HCT116 (cell line): ENCODE data around the gene ALOX5AP. TPM values are rescaled to one million over a fixed set of nuclear protein-coding genes. Genes with fewer than 3 reads are reported as not detected.

Experiments
- ATAC-seq: fragments of 200-7000 bp; cut with Tn5 transposase; 2 replicates; pipeline ENCODE4 v1.9.1; 2020; ENCODE audit warnings: mild to moderate bottlenecking, moderate library complexity
- BruUV-seq: library from RNA; stranded (reverse); fragments of 400-500 nt; replicated peaks from 2 replicates; lab custom pipeline; 2021; lab: Mats Ljungman, UMichigan
- CTCF ChIA-PET: fragments of 300-600 bp; sonication (Branson Sonifier 250); formaldehyde crosslinking; loops from one replicate; lab custom pipeline; 2021; ENCODE audit warnings: antibody characterized with exemption; lab: Charles Lee
- POLR2A ChIA-PET: fragments of 300-600, 350-600 bp; sonication (Branson Sonifier 250); formaldehyde crosslinking; loops from one replicate; lab custom pipeline; 2021; ENCODE audit warnings: antibody characterized with exemption; lab: Charles Lee
- RAD21 ChIA-PET, 2 experiments: fragments of 300-600 bp; sonication (Branson Sonifier 250); formaldehyde crosslinking; loops; one replicate each; lab custom pipeline; 2023; ENCODE audit warnings: low total read pairs in 2 of 2; ENCODE audit not compliant: uncharacterized antibody in 2 of 2, unreplicated experiment in 2 of 2, low non-redundant PET in 1 of 2; lab: Charles Lee
- DNase-seq: peaks from one replicate; pipeline ENCODE4 v3.0.0-alpha.2; 2010; ENCODE audit warnings: low read depth, low spot score
- H2AFZ ChIP-seq: fragments of 200-600 bp; shearing (Covaris generic), sonication (generic); 2 replicates; pipeline ENCODE4 v1.6.1; 2017; ENCODE audit warnings: low read depth, mixed run types, mixed read lengths, antibody characterized with exemption, low read length; ENCODE audit not compliant: poor library complexity, severe bottlenecking
- H3K27ac ChIP-seq: 2 replicates; pipeline ENCODE4 v1.5.1; 2012; ENCODE audit warnings: low read depth, low read length
- H3K27me3 ChIP-seq: fragments of 200-600 bp; sonication (generic); 2 replicates; pipeline ENCODE4 v1.6.1; 2016; ENCODE audit warnings: mixed run types, low read length, mixed read lengths; ENCODE audit not compliant: insufficient read depth
- H3K36me3 ChIP-seq, 2 experiments: fragments of 200-500 bp in 1 of 2; fragments of 200-600 bp in 1 of 2; sonication (Bioruptor generic) in 1 of 2; sonication (generic) in 1 of 2; 2 replicates each; pipeline versions ENCODE4 v1.5.1 to v1.6.1; 2014 to 2016; ENCODE audit warnings: low read length in 2 of 2, inconsistent platforms in 1 of 2, mixed read lengths in 1 of 2, mixed run types in 1 of 2; ENCODE audit not compliant: insufficient read depth in 2 of 2, control insufficient read depth in 1 of 2
- H3K4me1 ChIP-seq, 2 experiments: fragments of 200-600 bp in 1 of 2; sonication (generic) in 1 of 2; 2 replicates each; pipeline versions ENCODE4 v1.5.1 to v1.6.1; 2012 to 2017; ENCODE audit warnings: low read length in 2 of 2, inconsistent platforms in 1 of 2, mild to moderate bottlenecking in 1 of 2, mixed read lengths in 1 of 2, mixed run types in 1 of 2, moderate library complexity in 1 of 2; ENCODE audit not compliant: insufficient read depth in 2 of 2, control insufficient read depth in 1 of 2
- H3K4me2 ChIP-seq: fragments of 200-600 bp; sonication (generic); 2 replicates; pipeline ENCODE4 v1.6.1; 2017; ENCODE audit warnings: mixed run types, low read length, mixed read lengths
- H3K4me3 ChIP-seq, 2 experiments: fragments of 200-600 bp in 1 of 2; sonication (generic) in 1 of 2; replicated peaks in 1 of 2; 2 replicates each; pipeline ENCODE4 v1.5.1; 2011 to 2016; ENCODE audit warnings: low read length in 2 of 2, control low read depth in 1 of 2, low read depth in 1 of 2, mild to moderate bottlenecking in 1 of 2, mixed read lengths in 1 of 2, mixed run types in 1 of 2
- H3K79me2 ChIP-seq: fragments of 200-600 bp; sonication (generic); 2 replicates; pipeline ENCODE4 v1.6.1; 2017; ENCODE audit warnings: mild to moderate bottlenecking, mixed run types, low read length, moderate library complexity, mixed read lengths; ENCODE audit not compliant: insufficient read depth
- H3K9ac ChIP-seq: fragments of 200-600 bp; sonication (generic); 2 replicates; pipeline ENCODE4 v1.6.1; 2016; ENCODE audit warnings: low read length, mixed read lengths
- H3K9me2 ChIP-seq: fragments of 200-600 bp; sonication (generic), shearing (Covaris generic); 2 replicates; pipeline ENCODE4 v1.6.1; 2017; ENCODE audit warnings: mixed run types, mild to moderate bottlenecking, moderate library complexity; ENCODE audit not compliant: insufficient read depth
- H3K9me3 ChIP-seq, 2 experiments: fragments of 200-500 bp in 1 of 2; fragments of 200-600 bp in 1 of 2; sonication (Bioruptor generic) in 1 of 2; sonication (generic) in 1 of 2; 2 replicates each; pipeline ENCODE4 v1.6.1; 2014 to 2017; ENCODE audit warnings: low read length in 2 of 2, mixed read lengths in 2 of 2, inconsistent platforms in 1 of 2, low read depth in 1 of 2, mild to moderate bottlenecking in 1 of 2, mixed run types in 1 of 2, moderate library complexity in 1 of 2; ENCODE audit not compliant: control insufficient read depth in 1 of 2, insufficient read depth in 1 of 2
- H4K20me1 ChIP-seq: fragments of 200-600 bp; sonication (generic), shearing (Covaris generic); 2 replicates; pipeline ENCODE4 v1.6.1; 2017; ENCODE audit warnings: mixed run types, mild to moderate bottlenecking, moderate library complexity; ENCODE audit not compliant: insufficient read depth
- CBX3 ChIP-seq: IDR thresholded peaks from 2 replicates; pipeline ENCODE4 v1.6.1; 2012; ENCODE audit warnings: low read depth
- ELF1 ChIP-seq: IDR thresholded peaks from 2 replicates; pipeline ENCODE4 v1.6.1; 2012; ENCODE audit warnings: low read depth, borderline replicate concordance
- EZH2phosphoT487 ChIP-seq: fragments of 200-600 bp; IDR thresholded peaks from 2 replicates; pipeline ENCODE4 v1.6.1; 2018; ENCODE audit warnings: antibody characterized with exemption, borderline replicate concordance
- FOSL1 ChIP-seq: IDR thresholded peaks from 2 replicates; pipeline ENCODE4 v1.6.1; 2012; ENCODE audit warnings: low read depth
- MAX ChIP-seq: IDR thresholded peaks from 2 replicates; pipeline ENCODE4 v1.6.1; 2012
- SIN3A ChIP-seq: IDR thresholded peaks from 2 replicates; pipeline ENCODE4 v1.6.1; 2012; ENCODE audit warnings: low read depth
- SP1 ChIP-seq: IDR thresholded peaks from 2 replicates; pipeline ENCODE4 v1.6.1; 2012; ENCODE audit warnings: low read depth
- ZFX ChIP-seq: fragments of 450-650 bp; IDR thresholded peaks from 2 replicates; pipeline ENCODE4 v1.6.1; 2017
- intact Hi-C: fragments of 100-400 bp; cut with micrococcal nuclease; formaldehyde crosslinking; loops from 2 replicates; pipeline ENCODE4 v1.10.0; 2022
- total RNA-seq: library from RNA; stranded (reverse); gene quantifications from one replicate; pipeline ENCODE4 v1.2.1, GENCODE V29; 2021; ENCODE audit not compliant: unreplicated experiment

ALOX5AP gene
- total RNA-seq, 1 experiment from 2014 or later, result not detected

GRCh38 chr13:30779608-30780007 is 44.3 kb downstream of the ALOX5AP start:
- no peaks in the 10 kb centered on the region for H3K4me1 ChIP-seq
- no peaks in the 10 kb centered on the region for H3K9me2 ChIP-seq
- intact Hi-C loops, result no loop called here
- BruUV-seq, result no TSS peak
- H2AFZ ChIP-seq, result no peak overlapping the region
- DNase-seq (no peak), ATAC-seq (no peak)
- H3K79me2 ChIP-seq, result no peaks in the 10 kb centered on the region
- no peak overlapping the region for H3K9ac ChIP-seq
- no peaks in the 10 kb centered on the region for H3K9me3 ChIP-seq
- ChIA-PET RAD21 (interaction anchor here in 1 of 2 experiments (0.6 kb wide), 1 partner anchor 28 kb away, joined by 3 read pairs; no protein-coding TSS in a partner anchor), CTCF (no interaction called here), POLR2A (no interaction called here)
- no peak overlapping the region for H3K4me3 ChIP-seq
- H3K4me2 ChIP-seq, result no peak overlapping the region
- TF ChIP-seq SP1, result no peak
- TF ChIP-seq EZH2phosphoT487, result no peak
- TF ChIP-seq ELF1, result no peak
- TF ChIP-seq SIN3A, result no peak
- no peak for TF ChIP-seq MAX
- H3K27me3 ChIP-seq, result peaks cover 14% of the 10 kb centered on the region; the same call in 1 of the 2 replicates
- no peak overlapping the region for H3K27ac ChIP-seq
- no peaks in the 10 kb centered on the region for H4K20me1 ChIP-seq
- H3K36me3 ChIP-seq, result no peaks in the 10 kb centered on the region

GRCh38 chr13:30780338-30780981 is 45.1 kb downstream of the ALOX5AP start:
- no peaks in the 10 kb centered on the region for H4K20me1 ChIP-seq
- H3K4me2 ChIP-seq, result no peak overlapping the region
- H3K4me3 ChIP-seq, result no peak overlapping the region
- ChIA-PET RAD21 (no interaction called here), CTCF (no interaction called here), POLR2A (no interaction called here)
- H3K4me1 ChIP-seq, result no peaks in the 10 kb centered on the region
- no peaks in the 10 kb centered on the region for H3K9me3 ChIP-seq
- no peak for DNase-seq
- BruUV-seq, result no TSS peak
- ATAC-seq, result no peak
- H2AFZ ChIP-seq, result no peak overlapping the region
- H3K36me3 ChIP-seq, result no peaks in the 10 kb centered on the region
- peaks cover 14% of the 10 kb centered on the region; the same call in 1 of the 2 replicates for H3K27me3 ChIP-seq
- H3K79me2 ChIP-seq, result no peaks in the 10 kb centered on the region
- H3K9ac ChIP-seq, result no peak overlapping the region
- H3K27ac ChIP-seq, result no peak overlapping the region
- intact Hi-C loops, result no loop called here
- H3K9me2 ChIP-seq, result no peaks in the 10 kb centered on the region
- TF ChIP-seq FOSL1 (no peak), CBX3 (no peak), ZFX (no peak)
